ENCODE results near the gene MPPE1.
"Not testable (repeated sequence)": the region's sequence is repeated elsewhere in the genome, so short reads cannot be mapped to it uniquely, and the experiment has no call there.

The MPPE1 gene

GRCh38 chr18:11925800-11926481 is 17.8 kb upstream of the MPPE1 start:
- no peak for DNase-seq (ENCODE audit: low read depth in 2 of 2, low spot score in 1 of 2)

GRCh38 chr18:11923450-11923849 is 15.3 kb upstream of the MPPE1 start:
- no peak for DNase-seq (ENCODE audit: low read depth in 2 of 2, low spot score in 1 of 2)

- DNase-seq (ENCODE audit: low read depth in 2 of 2, low spot score in 1 of 2) = not testable (repeated sequence)
These were observed 11.4 kb upstream of the MPPE1 start for GRCh38 chr18:11919522-11919921.

GRCh38 chr18:11916880-11917279 is 8.8 kb upstream of the MPPE1 start:
- not testable (repeated sequence) for DNase-seq (ENCODE audit: low read depth in 2 of 2, low spot score in 1 of 2)

- DNase-seq (ENCODE audit: low read depth in 2 of 2, low spot score in 1 of 2) = no peak
These were observed 1.5 kb upstream of the MPPE1 start for GRCh38 chr18:11909591-11910026.

GRCh38 chr18:11909061-11909455 is 941 bp upstream of the MPPE1 start:
- no peak for DNase-seq (ENCODE audit: low read depth in 2 of 2, low spot score in 1 of 2)

- DNase-seq (ENCODE audit: low read depth in 2 of 2, low spot score in 1 of 2) = no peak
These were observed 917 bp downstream of the MPPE1 start for GRCh38 chr18:11906926-11907874.

GRCh38 chr18:11906176-11906575 is 1.9 kb downstream of the MPPE1 start:
- no peak for DNase-seq (ENCODE audit: low read depth in 2 of 2, low spot score in 1 of 2)

GRCh38 chr18:11905613-11906012 is 2.5 kb downstream of the MPPE1 start:
- DNase-seq (ENCODE audit: low read depth in 2 of 2, low spot score in 1 of 2) = no peak

GRCh38 chr18:11902522-11903292 is 5.4 kb downstream of the MPPE1 start:
- no peak for DNase-seq (ENCODE audit: low read depth in 2 of 2, low spot score in 1 of 2)

- DNase-seq (ENCODE audit: low read depth in 2 of 2, low spot score in 1 of 2) = no peak
These were observed 6.2 kb downstream of the MPPE1 start for GRCh38 chr18:11901826-11902438.

GRCh38 chr18:11899063-11899462 is 9.1 kb downstream of the MPPE1 start:
- DNase-seq (ENCODE audit: low read depth in 2 of 2, low spot score in 1 of 2) = no peak

GRCh38 chr18:11897781-11898180 is 10.3 kb downstream of the MPPE1 start:
- DNase-seq (ENCODE audit: low read depth in 2 of 2, low spot score in 1 of 2) = no peak

GRCh38 chr18:11892438-11892837 is 15.7 kb downstream of the MPPE1 start:
- DNase-seq (ENCODE audit: low read depth in 2 of 2, low spot score in 1 of 2) = not testable (repeated sequence)

- no peak for DNase-seq (ENCODE audit: low read depth in 2 of 2, low spot score in 1 of 2)
These were observed 16.4 kb downstream of the MPPE1 start for GRCh38 chr18:11891737-11892136.

GRCh38 chr18:11889284-11889683 is 18.8 kb downstream of the MPPE1 start:
- DNase-seq (ENCODE audit: low read depth in 2 of 2, low spot score in 1 of 2) = no peak

- DNase-seq (ENCODE audit: low read depth in 2 of 2, low spot score in 1 of 2) = no peak
These were observed 19.4 kb downstream of the MPPE1 start for GRCh38 chr18:11888726-11889125.

GRCh38 chr18:11887328-11888128 is 20.6 kb downstream of the MPPE1 start:
- no peak for DNase-seq (ENCODE audit: low read depth in 2 of 2, low spot score in 1 of 2)

- no peak for DNase-seq (ENCODE audit: low read depth in 2 of 2, low spot score in 1 of 2)
These were observed 21.5 kb downstream of the MPPE1 start for GRCh38 chr18:11886577-11887110.

All from stimulated activated CD8-positive, alpha-beta memory T cell treated with anti-CD3 and anti-CD28 coated beads, Interleukin-4, amount 100 ng/mL, for 1 hour (primary cell).